ENCODE results near the gene PALLD. TPM values are rescaled to one million over a fixed set of nuclear protein-coding genes. Genes with fewer than 3 reads are reported as not detected.

Gene PALLD
- total and polyA plus RNA-seq, 2 of the 8 experiments (the other 6 are each of a cell fraction or from before 2014, with no cell fraction given), result 10.5 to 25.0 TPM

- no peak for FAIRE-seq
Observed at GRCh38 chr4:168623011-168623410, 126.2 kb downstream of the PALLD start.

More at GRCh38 chr4:168623011-168623410, 126.2 kb downstream of the PALLD start:
- Histone ChIP-seq H3K27ac (ENCODE audit: low read depth, low read length) (no peak overlapping the region), H4K8ac (ENCODE audit: extremely low read depth, insufficient read depth, low read length) (no peak overlapping the region), H2AK5ac (ENCODE audit: low read depth, low read length) (no peak overlapping the region), H3K4me3 (ENCODE audit: extremely low read depth in 1 of 4, insufficient read depth in 2 of 4, low read depth in 3 of 4, low read length in 4 of 4) (no peak overlapping the region), H3K27me3 (replicated peaks in 1 of 4; ENCODE audit: control insufficient read depth in 3 of 4, extremely low read depth in 1 of 4, insufficient read depth in 3 of 4, low read length in 3 of 4) (no peaks in the 10 kb centered on the region), H2BK5ac (ENCODE audit: low read depth, low read length) (no peak overlapping the region), H3K36me3 (ENCODE audit: control insufficient read depth in 2 of 4, insufficient read depth in 4 of 4, low read length in 3 of 4) (no peaks in the 10 kb centered on the region), H3K79me1 (ENCODE audit: low read depth, low read length) (no peaks in the 10 kb centered on the region), H3K4me1 (replicated peaks in 1 of 4; ENCODE audit: control insufficient read depth in 3 of 4, insufficient read depth in 4 of 4, low read length in 3 of 4) (no peaks in the 10 kb centered on the region), H4K5ac (ENCODE audit: insufficient read length, low read depth, low read length) (no peak overlapping the region), H2BK15ac (ENCODE audit: low read length) (no peak overlapping the region), H2AFZ (ENCODE audit: low read length) (no peak overlapping the region), H2BK12ac (ENCODE audit: low read depth, low read length) (no peak overlapping the region), H4K20me1 (replicated peaks in 1 of 2; ENCODE audit: control insufficient read depth in 1 of 2, insufficient read depth in 2 of 2, low read length in 2 of 2) (no peaks in the 10 kb centered on the region), H3K4ac (replicated peaks; ENCODE audit: insufficient read length, low read depth, low read length) (no peak overlapping the region), H3K9me3 (ENCODE audit: insufficient read depth in 2 of 2, low read depth in 1 of 2, low read length in 1 of 2) (no peaks in the 10 kb centered on the region), H3K9ac (replicated peaks in 1 of 4; ENCODE audit: extremely low read depth in 1 of 4, low read depth in 3 of 4, low read length in 3 of 4) (no peak overlapping the region), H3K56ac (replicated peaks; ENCODE audit: insufficient read length, low read depth, low read length) (no peak overlapping the region), H3K4me2 (ENCODE audit: insufficient read depth in 1 of 2, low read depth in 2 of 2, low read length in 2 of 2) (no peak overlapping the region), H3K14ac (ENCODE audit: insufficient read length) (no peak overlapping the region), H3K79me2 (ENCODE audit: control insufficient read depth in 1 of 2, insufficient read depth in 2 of 2, low read length in 2 of 2) (no peaks in the 10 kb centered on the region), H2BK20ac (ENCODE audit: low read length) (no peak overlapping the region), H4K91ac (replicated peaks; ENCODE audit: insufficient read length, low read length) (no peak overlapping the region), H3K23me2 (ENCODE audit: low read depth, low read length) (no peaks in the 10 kb centered on the region), H2BK120ac (replicated peaks; ENCODE audit: low read depth, low read length) (no peak overlapping the region), H3K23ac (ENCODE audit: insufficient read length) (no peak overlapping the region), H3K18ac (ENCODE audit: extremely low read depth, low read length) (no peak overlapping the region)
- TF ChIP-seq RNF2 (IDR thresholded peaks at IDR 0.05; ENCODE audit: borderline replicate concordance, low read depth, low read length, missing control alignments, poor library complexity, severe bottlenecking) (no peak), USF2 (IDR thresholded peaks at IDR 0.05; ENCODE audit: low read length) (no peak), RXRA (IDR thresholded peaks at IDR 0.05; ENCODE audit: insufficient read depth, low read depth, low read length) (no peak), CBX8 (IDR thresholded peaks at IDR 0.05; ENCODE audit: borderline replicate concordance, low read depth, low read length) (no peak), HDAC2 (IDR thresholded peaks at IDR 0.05; ENCODE audit: borderline replicate concordance in 1 of 2, low read depth in 2 of 2, low read length in 2 of 2) (no peak), KDM1A (IDR thresholded peaks at IDR 0.05; ENCODE audit: borderline replicate concordance, low read length) (no peak)
- DNase-seq (ENCODE audit: low read depth in 1 of 2, low spot score in 2 of 2), result no peak
- ChIA-PET CTCF (ENCODE audit: partially characterized antibody) (interaction anchor here (0.8 kb wide), 2 partner anchors 9 to 14 kb away, joined by 3 read pairs; no protein-coding TSS in a partner anchor), POLR2A (ENCODE audit: partially characterized antibody) (interaction anchor here (0.6 kb wide), 1 partner anchor 17 kb away, joined by 3 read pairs; no protein-coding TSS in a partner anchor)

Measured in H1 (cell line).